ENCODE results near the gene TNFRSF1B. TPM values are rescaled to one million over a fixed set of nuclear protein-coding genes. Genes with fewer than 3 reads are reported as not detected.

The TNFRSF1B gene
- total RNA-seq, 1 experiment from 2014 or later, result not detected

DNA sequence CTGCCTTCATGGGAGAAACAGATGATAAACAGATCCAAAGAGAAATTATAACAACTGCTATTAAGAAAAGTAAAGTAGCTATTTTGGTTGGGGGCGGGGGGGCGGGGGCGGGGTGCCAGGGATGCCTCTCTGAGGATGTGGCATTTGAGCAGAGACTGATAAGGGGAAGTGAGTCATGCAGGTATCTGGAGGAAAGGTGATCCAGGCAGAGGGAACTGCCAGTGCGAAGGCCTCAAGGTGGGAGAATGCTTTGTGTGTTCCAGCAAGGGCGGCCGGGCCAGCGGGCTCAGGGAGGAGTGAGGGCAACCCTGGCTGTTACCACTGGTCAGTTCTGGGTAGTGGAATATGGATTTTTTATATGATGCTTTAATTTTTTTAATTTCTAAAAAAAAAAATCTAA is 7.0 kb upstream of the TNFRSF1B start:
- no peak overlapping the region for H3K4me2 ChIP-seq (ENCODE audit: low read depth, low read length, poor library complexity, severe bottlenecking)
- no peaks in the 10 kb centered on the region for H3K9me3 ChIP-seq (ENCODE audit: low read length)
- H4K20me1 ChIP-seq (ENCODE audit: insufficient read depth, low read depth, low read length), result peaks cover 14% of the 10 kb centered on the region
- H3K27ac ChIP-seq (ENCODE audit: low read length), result no peak overlapping the region
- H3K27me3 ChIP-seq (ENCODE audit: low read length), result no peaks in the 10 kb centered on the region
- H2AFZ ChIP-seq (ENCODE audit: low read length), result no peak overlapping the region
- no peak for DNase-seq
- no peaks in the 10 kb centered on the region for H3K79me2 ChIP-seq (ENCODE audit: low read length)
- no peaks in the 10 kb centered on the region for H3K4me1 ChIP-seq (ENCODE audit: low read length)
- no peak overlapping the region for H3K9ac ChIP-seq (ENCODE audit: low read length)
- H3K4me3 ChIP-seq (ENCODE audit: low read length), result no peak overlapping the region
- H3K36me3 ChIP-seq (ENCODE audit: insufficient read depth, low read length), result no peaks in the 10 kb centered on the region
- H3K9me2 ChIP-seq (replicated peaks; ENCODE audit: insufficient read depth, low read length), result no peaks in the 10 kb centered on the region

GRCh38 chr1:12161324-12161661 is 5.5 kb upstream of the TNFRSF1B start:
- Histone ChIP-seq H3K4me2 (ENCODE audit: low read depth, low read length, poor library complexity, severe bottlenecking) (no peak overlapping the region), H3K27ac (ENCODE audit: low read length) (no peak overlapping the region), H3K4me3 (ENCODE audit: low read length) (no peak overlapping the region), H3K9ac (ENCODE audit: low read length) (no peak overlapping the region), H3K27me3 (ENCODE audit: low read length) (no peaks in the 10 kb centered on the region), H3K4me1 (ENCODE audit: low read length) (no peaks in the 10 kb centered on the region), H3K9me2 (replicated peaks; ENCODE audit: insufficient read depth, low read length) (no peaks in the 10 kb centered on the region), H3K36me3 (ENCODE audit: insufficient read depth, low read length) (no peaks in the 10 kb centered on the region), H3K9me3 (ENCODE audit: low read length) (no peaks in the 10 kb centered on the region), H3K79me2 (ENCODE audit: low read length) (no peaks in the 10 kb centered on the region), H2AFZ (ENCODE audit: low read length) (no peak overlapping the region), H4K20me1 (ENCODE audit: insufficient read depth, low read depth, low read length) (peaks cover 22% of the 10 kb centered on the region)
- DNase-seq, result no peak

GRCh38 chr1:12161662-12162458 is 4.9 kb upstream of the TNFRSF1B start:
- no peaks in the 10 kb centered on the region for H3K4me1 ChIP-seq (ENCODE audit: low read length)
- H3K9me2 ChIP-seq (replicated peaks; ENCODE audit: insufficient read depth, low read length), result no peaks in the 10 kb centered on the region
- H3K9ac ChIP-seq (ENCODE audit: low read length), result no peak overlapping the region
- H3K9me3 ChIP-seq (ENCODE audit: low read length), result no peaks in the 10 kb centered on the region
- peaks cover 22% of the 10 kb centered on the region for H4K20me1 ChIP-seq (ENCODE audit: insufficient read depth, low read depth, low read length)
- no peaks in the 10 kb centered on the region for H3K79me2 ChIP-seq (ENCODE audit: low read length)
- H3K4me2 ChIP-seq (ENCODE audit: low read depth, low read length, poor library complexity, severe bottlenecking), result no peak overlapping the region
- no peak overlapping the region for H3K4me3 ChIP-seq (ENCODE audit: low read length)
- no peak overlapping the region for H2AFZ ChIP-seq (ENCODE audit: low read length)
- no peaks in the 10 kb centered on the region for H3K27me3 ChIP-seq (ENCODE audit: low read length)
- DNase-seq, result peak; percentile 51
- H3K36me3 ChIP-seq (ENCODE audit: insufficient read depth, low read length), result no peaks in the 10 kb centered on the region
- H3K27ac ChIP-seq (ENCODE audit: low read length), result no peak overlapping the region

DNA sequence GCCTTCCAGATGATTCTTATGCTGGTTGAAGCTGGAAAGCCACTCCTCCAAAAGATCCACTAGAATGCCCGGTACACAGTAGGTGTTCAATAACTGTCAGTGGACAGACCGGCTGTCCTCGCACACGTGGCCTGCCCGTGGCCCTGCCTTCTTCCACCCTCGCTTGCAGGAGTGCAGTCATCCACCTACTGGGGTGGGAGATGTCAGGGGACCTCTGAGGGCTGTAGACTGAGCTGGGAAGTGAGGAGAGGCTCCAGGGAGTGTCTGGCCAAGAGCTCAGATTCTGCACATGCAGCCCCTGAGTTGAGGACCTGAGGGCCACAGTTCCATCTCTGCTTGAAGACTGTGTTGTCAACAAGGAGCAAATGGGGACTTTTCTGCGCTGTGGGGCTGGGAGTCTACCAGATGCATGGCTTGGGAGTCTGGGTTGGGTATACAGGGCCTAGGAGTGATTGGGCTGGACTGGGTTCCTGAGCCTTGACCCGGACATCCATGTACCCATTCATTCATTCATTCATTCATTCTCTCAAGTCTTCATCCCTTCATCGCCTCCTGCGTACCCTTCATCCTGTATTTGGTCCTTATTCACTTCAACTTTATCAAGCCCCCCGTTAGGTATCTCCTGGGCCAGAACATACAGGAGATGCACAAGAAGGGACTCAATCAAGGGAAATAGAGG is 4.2 kb upstream of the TNFRSF1B start:
- Histone ChIP-seq H3K79me2 (ENCODE audit: low read length) (no peaks in the 10 kb centered on the region), H4K20me1 (ENCODE audit: insufficient read depth, low read depth, low read length) (peaks cover 22% of the 10 kb centered on the region), H3K4me2 (ENCODE audit: low read depth, low read length, poor library complexity, severe bottlenecking) (no peak overlapping the region), H2AFZ (ENCODE audit: low read length) (no peak overlapping the region), H3K36me3 (ENCODE audit: insufficient read depth, low read length) (no peaks in the 10 kb centered on the region), H3K9ac (ENCODE audit: low read length) (no peak overlapping the region), H3K27me3 (ENCODE audit: low read length) (no peaks in the 10 kb centered on the region), H3K4me1 (ENCODE audit: low read length) (peaks cover 6% of the 10 kb centered on the region), H3K27ac (ENCODE audit: low read length) (no peak overlapping the region), H3K9me3 (ENCODE audit: low read length) (no peaks in the 10 kb centered on the region), H3K9me2 (replicated peaks; ENCODE audit: insufficient read depth, low read length) (no peaks in the 10 kb centered on the region), H3K4me3 (ENCODE audit: low read length) (no peak overlapping the region)
- no peak for DNase-seq

GRCh38 chr1:12163210-12163609 is 3.6 kb upstream of the TNFRSF1B start:
- no peak overlapping the region for H3K4me3 ChIP-seq (ENCODE audit: low read length)
- no peak overlapping the region for H3K9ac ChIP-seq (ENCODE audit: low read length)
- no peak for DNase-seq
- H3K36me3 ChIP-seq (ENCODE audit: insufficient read depth, low read length), result no peaks in the 10 kb centered on the region
- no peak overlapping the region for H2AFZ ChIP-seq (ENCODE audit: low read length)
- H3K27me3 ChIP-seq (ENCODE audit: low read length), result no peaks in the 10 kb centered on the region
- peaks cover 11% of the 10 kb centered on the region for H3K4me1 ChIP-seq (ENCODE audit: low read length)
- no peaks in the 10 kb centered on the region for H3K79me2 ChIP-seq (ENCODE audit: low read length)
- peaks cover 28% of the 10 kb centered on the region for H4K20me1 ChIP-seq (ENCODE audit: insufficient read depth, low read depth, low read length)
- H3K9me3 ChIP-seq (ENCODE audit: low read length), result no peaks in the 10 kb centered on the region
- H3K27ac ChIP-seq (ENCODE audit: low read length), result no peak overlapping the region
- no peak overlapping the region for H3K4me2 ChIP-seq (ENCODE audit: low read depth, low read length, poor library complexity, severe bottlenecking)
- no peaks in the 10 kb centered on the region for H3K9me2 ChIP-seq (replicated peaks; ENCODE audit: insufficient read depth, low read length)

DNA sequence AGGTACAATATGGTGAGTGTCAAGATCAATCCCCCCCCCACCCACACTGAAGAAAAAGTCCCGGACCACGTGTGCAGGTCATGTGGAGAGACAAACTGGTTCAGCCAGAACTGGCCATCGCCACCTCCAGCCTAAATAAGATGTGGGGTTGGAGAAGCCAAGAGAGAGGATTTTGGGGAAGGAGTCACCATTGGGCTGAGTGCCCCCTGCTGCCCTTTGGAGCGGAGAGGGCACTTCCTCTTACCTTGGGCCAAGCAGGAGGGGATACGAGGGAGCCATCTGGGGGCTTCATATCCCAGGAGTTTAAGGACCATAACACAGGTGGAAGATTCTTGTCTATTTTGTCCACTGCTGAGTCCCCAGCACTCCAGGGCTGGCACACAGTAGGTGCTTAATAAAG is 2.6 kb upstream of the TNFRSF1B start:
- Histone ChIP-seq H3K4me2 (ENCODE audit: low read depth, low read length, poor library complexity, severe bottlenecking) (no peak overlapping the region), H3K9ac (ENCODE audit: low read length) (no peak overlapping the region)

DNA sequence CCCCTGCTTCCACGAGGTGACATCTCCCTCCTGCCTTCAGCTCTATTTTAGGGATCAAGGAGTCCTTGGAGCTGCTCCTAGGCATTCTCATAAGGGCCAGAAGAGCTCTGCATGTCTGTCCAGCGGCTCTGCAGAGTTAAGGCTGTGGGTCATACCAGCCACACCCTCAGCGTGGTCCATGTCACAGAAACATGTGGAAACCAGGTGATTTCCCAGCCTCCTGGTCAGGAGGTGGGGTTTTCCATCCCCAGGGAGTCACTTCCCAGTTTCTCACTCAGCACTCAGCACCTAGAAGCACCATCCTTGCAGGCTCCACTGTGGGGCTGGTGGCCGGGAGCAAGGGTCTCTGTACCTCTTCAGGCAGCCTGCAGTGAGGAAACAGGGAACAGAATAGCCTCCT is 1.4 kb upstream of the TNFRSF1B start:
- Histone ChIP-seq H3K27ac (ENCODE audit: low read length) (no peak overlapping the region), H3K4me1 (ENCODE audit: low read length) (peaks cover 11% of the 10 kb centered on the region), H3K4me3 (ENCODE audit: low read length) (no peak overlapping the region), H3K79me2 (ENCODE audit: low read length) (no peaks in the 10 kb centered on the region), H3K36me3 (ENCODE audit: insufficient read depth, low read length) (no peaks in the 10 kb centered on the region), H3K9me3 (ENCODE audit: low read length) (no peaks in the 10 kb centered on the region), H3K4me2 (ENCODE audit: low read depth, low read length, poor library complexity, severe bottlenecking) (no peak overlapping the region), H4K20me1 (ENCODE audit: insufficient read depth, low read depth, low read length) (peaks cover 43% of the 10 kb centered on the region), H3K9me2 (replicated peaks; ENCODE audit: insufficient read depth, low read length) (no peaks in the 10 kb centered on the region), H2AFZ (ENCODE audit: low read length) (no peak overlapping the region), H3K9ac (ENCODE audit: low read length) (no peak overlapping the region), H3K27me3 (ENCODE audit: low read length) (no peaks in the 10 kb centered on the region)
- no peak for DNase-seq

More for the DNA sequence above, 2.6 kb upstream of the TNFRSF1B start:
- Histone ChIP-seq H3K36me3 (ENCODE audit: insufficient read depth, low read length) (no peaks in the 10 kb centered on the region), H3K27ac (ENCODE audit: low read length) (no peak overlapping the region), H3K4me3 (ENCODE audit: low read length) (no peak overlapping the region), H3K4me1 (ENCODE audit: low read length) (peaks cover 11% of the 10 kb centered on the region), H3K27me3 (ENCODE audit: low read length) (no peaks in the 10 kb centered on the region), H2AFZ (ENCODE audit: low read length) (no peak overlapping the region), H4K20me1 (ENCODE audit: insufficient read depth, low read depth, low read length) (peaks cover 35% of the 10 kb centered on the region), H3K79me2 (ENCODE audit: low read length) (no peaks in the 10 kb centered on the region), H3K9me3 (ENCODE audit: low read length) (no peaks in the 10 kb centered on the region), H3K9me2 (replicated peaks; ENCODE audit: insufficient read depth, low read length) (no peaks in the 10 kb centered on the region)
- DNase-seq, result no peak

- DNase-seq, result peak; percentile 95
- Histone ChIP-seq H2AFZ (ENCODE audit: low read length) (no peak overlapping the region), H3K4me3 (ENCODE audit: low read length) (no peak overlapping the region), H3K36me3 (ENCODE audit: insufficient read depth, low read length) (no peaks in the 10 kb centered on the region), H4K20me1 (ENCODE audit: insufficient read depth, low read depth, low read length) (peaks cover 43% of the 10 kb centered on the region), H3K9ac (ENCODE audit: low read length) (no peak overlapping the region), H3K27me3 (ENCODE audit: low read length) (no peaks in the 10 kb centered on the region), H3K9me3 (ENCODE audit: low read length) (no peaks in the 10 kb centered on the region), H3K4me1 (ENCODE audit: low read length) (peaks cover 11% of the 10 kb centered on the region), H3K79me2 (ENCODE audit: low read length) (no peaks in the 10 kb centered on the region), H3K27ac (ENCODE audit: low read length) (no peak overlapping the region), H3K9me2 (replicated peaks; ENCODE audit: insufficient read depth, low read length) (no peaks in the 10 kb centered on the region), H3K4me2 (ENCODE audit: low read depth, low read length, poor library complexity, severe bottlenecking) (no peak overlapping the region)
Observed at GRCh38 chr1:12167493-12168429, 970 bp downstream of the TNFRSF1B start.

Data from Karpas-422 (cell line).